ENCODE results near the gene ZNF99.

Gene ZNF99

DNA sequence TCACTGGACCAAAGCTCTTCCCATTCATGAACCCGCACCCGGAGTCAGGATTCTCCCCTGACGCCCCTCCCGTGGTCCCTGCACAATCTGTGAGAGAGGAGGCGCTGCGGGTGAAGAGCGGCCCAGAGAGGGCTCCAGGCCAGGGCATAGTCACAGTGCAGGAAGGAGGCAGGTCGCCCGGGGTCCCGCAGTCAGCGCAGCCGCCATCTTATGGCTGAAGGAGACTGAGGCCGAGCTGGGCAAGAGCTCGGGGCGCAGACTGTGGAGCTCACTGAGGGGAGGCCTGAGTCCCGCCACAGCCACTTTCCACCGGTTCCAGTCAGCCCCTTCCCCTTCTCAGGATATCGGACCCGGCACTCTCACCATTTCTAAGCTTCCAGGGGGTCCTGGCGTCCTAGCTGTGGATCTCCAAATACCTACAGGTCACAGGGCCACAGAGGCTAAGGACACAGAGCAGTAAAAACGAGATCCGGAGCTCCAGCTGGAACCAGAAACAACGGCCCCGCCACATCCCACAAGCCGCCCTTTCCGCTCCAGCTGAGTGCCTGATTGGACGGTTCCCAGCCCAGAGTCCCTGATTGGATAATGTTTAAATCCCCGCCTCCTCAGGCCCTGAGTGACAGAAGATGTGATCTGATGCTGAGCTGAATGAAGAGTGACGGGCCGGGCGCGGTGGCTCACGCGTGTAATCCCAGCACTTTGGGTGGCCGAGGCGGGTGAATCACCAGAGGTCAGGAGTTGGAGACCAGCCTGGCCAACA, at the start of gene ZNF99:
Gene ZNF99 (minus strand): TSS at position 501 of the 760 bp plus-strand sequence. CDS start 135 bp downstream, at position 366.
- no peak within 1 kb of the TSS for H3K27ac ChIP-seq
- TF ChIP-seq, protein P1, sequence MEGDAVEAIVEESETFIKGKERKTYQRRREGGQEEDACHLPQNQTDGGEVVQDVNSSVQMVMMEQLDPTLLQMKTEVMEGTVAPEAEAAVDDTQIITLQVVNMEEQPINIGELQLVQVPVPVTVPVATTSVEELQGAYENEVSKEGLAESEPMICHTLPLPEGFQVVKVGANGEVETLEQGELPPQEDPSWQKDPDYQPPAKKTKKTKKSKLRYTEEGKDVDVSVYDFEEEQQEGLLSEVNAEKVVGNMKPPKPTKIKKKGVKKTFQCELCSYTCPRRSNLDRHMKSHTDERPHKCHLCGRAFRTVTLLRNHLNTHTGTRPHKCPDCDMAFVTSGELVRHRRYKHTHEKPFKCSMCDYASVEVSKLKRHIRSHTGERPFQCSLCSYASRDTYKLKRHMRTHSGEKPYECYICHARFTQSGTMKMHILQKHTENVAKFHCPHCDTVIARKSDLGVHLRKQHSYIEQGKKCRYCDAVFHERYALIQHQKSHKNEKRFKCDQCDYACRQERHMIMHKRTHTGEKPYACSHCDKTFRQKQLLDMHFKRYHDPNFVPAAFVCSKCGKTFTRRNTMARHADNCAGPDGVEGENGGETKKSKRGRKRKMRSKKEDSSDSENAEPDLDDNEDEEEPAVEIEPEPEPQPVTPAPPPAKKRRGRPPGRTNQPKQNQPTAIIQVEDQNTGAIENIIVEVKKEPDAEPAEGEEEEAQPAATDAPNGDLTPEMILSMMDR (conservative IDR thresholded peaks at IDR 0.05): no peak
- TF ChIP-seq ZFX (IDR thresholded peaks at IDR 0.05): no peak

DNA sequence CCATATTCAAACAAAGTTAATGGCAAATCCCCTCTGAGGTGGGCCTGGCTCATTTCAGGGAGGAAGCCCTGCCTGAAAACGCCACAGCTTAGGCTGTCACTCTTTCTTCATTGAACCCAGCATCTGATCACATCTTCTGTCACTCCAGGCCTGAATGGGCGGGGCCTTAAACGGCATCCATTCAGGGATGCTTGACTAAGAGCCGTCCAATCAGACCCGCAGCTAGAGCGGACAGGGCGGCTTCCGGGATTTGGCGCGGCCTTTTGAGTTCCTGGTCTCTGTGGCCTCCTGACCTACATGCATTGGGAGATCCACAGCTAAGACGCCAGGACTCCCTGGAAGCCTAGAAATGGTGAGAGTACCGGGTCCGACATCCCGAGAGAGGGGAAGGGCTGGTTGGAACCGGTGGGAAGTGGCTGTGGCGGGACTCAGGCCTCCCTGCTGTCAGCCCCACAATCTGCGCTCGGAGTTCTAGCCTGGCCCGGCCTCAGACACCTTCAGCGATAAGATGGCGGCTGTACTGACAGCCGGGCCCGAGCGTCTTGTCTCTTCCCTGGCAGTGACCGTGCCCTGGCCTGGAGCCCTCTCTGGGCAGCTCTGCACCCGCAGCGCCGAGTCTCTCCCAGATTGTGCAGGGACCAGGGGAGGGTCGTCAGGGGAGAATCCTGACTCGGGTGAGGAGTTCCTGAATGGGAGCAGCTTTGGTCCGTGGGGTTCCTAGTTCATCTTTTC, 48.2 kb upstream of the ZNF99 start, which contains the start of gene ZNF723:
Gene ZNF723 (plus strand): TSS at position 261 of the 732 bp plus-strand sequence. CDS start 89 bp downstream, at position 350.
- TF ChIP-seq, protein P1 (conservative IDR thresholded peaks at IDR 0.05): no peak
- no peak for TF ChIP-seq ZFX (IDR thresholded peaks at IDR 0.05)

DNA sequence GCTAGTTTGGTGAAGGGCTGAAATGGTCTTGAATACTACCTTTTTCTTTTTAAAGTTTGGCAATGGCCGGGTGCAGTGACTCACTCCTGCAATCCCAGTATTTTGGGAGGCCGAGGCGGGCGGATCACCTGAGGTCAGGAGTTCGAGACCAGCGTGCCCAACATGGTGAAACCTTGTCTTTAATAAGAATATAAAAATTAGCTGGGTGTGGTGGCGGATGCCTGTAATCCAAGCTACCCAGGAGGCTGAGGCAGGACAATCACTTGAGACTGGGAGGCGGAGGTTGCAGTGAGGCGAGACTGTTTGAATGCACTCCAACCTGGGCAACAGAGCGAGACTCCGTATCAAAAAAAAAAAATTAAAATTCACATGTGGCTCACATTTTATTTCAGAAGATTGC, 47.3 kb upstream of the ZNF99 start:
- H3K27ac ChIP-seq: no peak overlapping the region
- TF ChIP-seq, protein P1 (conservative IDR thresholded peaks at IDR 0.05): no peak
- TF ChIP-seq ZFX (IDR thresholded peaks at IDR 0.05): no peak

More for the DNA sequence above, 48.2 kb upstream of the ZNF99 start, which contains the start of gene ZNF723:
- no peak within 1 kb of the TSS for H3K27ac ChIP-seq

DNA sequence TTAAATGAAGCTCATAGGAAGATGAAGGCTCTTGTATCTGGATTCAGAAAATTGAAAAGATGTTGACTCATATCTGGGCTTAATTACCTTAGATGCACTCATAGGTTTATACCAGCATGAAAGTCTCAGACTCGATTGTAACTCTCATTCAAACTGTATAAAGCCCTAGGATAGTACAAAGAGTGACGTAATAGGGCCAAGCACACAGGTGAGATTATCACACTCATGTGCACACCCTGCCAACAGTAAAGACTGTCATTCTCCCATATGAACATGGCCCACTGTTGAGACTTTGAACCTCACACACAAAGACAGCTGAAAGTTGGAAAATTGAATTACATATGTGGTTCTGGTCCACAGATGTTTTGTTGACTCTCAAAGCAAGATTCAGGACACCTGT, 30.2 kb upstream of the ZNF99 start:
- no peak overlapping the region for H3K27ac ChIP-seq
- no peak for TF ChIP-seq ZFX (IDR thresholded peaks at IDR 0.05)
- TF ChIP-seq, protein P1 (conservative IDR thresholded peaks at IDR 0.05): no peak

DNA sequence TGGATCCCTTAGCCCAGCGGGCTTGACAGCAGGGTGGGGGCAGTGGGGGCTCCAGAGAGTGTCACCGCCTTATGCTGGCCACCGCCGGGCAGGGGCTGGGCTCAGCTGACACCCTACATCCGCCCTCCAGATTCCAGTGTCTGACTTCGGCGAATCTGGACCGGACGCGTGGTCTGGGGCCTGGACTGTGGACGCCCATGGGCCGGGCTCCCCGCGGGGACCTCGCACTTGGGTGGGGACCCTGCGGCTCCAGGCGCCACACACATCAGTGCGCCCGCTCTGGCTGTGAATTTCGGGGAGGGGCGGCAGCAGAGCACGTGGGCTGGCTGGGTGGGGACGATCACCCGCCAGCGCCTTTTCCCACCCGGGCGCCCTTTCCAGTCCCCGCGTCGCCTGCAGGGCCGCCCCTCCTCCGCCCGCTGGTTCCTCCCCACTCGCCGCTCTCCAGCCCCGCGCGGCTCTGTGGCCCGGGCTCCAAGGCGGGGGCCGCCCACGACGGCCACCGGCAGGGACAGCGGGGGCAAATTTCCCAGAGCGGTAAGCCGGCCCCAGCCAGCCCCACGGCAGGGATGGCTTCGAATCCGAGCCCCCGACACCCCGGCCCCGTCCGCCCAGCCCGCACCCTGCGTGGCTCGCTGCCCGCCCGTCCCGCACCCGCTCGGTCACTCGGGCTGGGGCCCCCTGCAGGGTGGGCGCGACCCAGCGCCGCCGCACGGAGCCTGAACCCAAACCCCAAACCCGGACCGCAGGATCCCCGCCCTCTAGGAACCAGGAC, 23.3 kb upstream of the ZNF99 start:
- TF ChIP-seq ZFX (IDR thresholded peaks at IDR 0.05): no peak
- TF ChIP-seq, protein P1 (conservative IDR thresholded peaks at IDR 0.05): no peak
- no peak overlapping the region for H3K27ac ChIP-seq

DNA sequence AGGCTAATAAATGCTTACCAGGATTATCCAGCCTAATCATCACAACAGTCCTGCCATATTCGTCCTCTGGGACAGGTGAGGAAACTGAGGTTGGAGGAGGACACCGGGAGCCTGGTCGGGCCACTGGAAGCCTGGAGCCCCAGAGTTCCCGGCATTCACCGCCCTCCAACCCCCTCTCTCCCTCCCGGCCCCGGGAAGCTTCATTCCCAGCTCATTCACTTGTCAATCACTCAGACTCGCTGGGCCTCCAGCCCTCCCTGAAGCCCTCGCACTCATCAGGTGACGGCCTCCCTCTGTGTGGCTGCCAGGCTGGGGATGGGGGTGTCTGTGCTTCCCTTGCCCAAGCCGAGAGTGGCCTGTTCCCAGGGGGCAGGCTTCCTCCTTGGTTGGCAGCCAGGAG, 22.5 kb upstream of the ZNF99 start:
- H3K27ac ChIP-seq: no peak overlapping the region
- TF ChIP-seq, protein P1 (conservative IDR thresholded peaks at IDR 0.05): no peak
- TF ChIP-seq ZFX (IDR thresholded peaks at IDR 0.05): no peak

All from C4-2B (cell line).